Adipocyte (in vitro differentiated cells): ENCODE data around the gene CAMSAP2.
A peak's percentile ranks its signal among the peaks of the same experiment; 100 is the strongest.

Source experiments
- DNase-seq: peaks from one replicate; pipeline ENCODE4 v3.0.0-alpha.2; 2015; ENCODE audit warnings: low read depth
- H3K27me3 ChIP-seq: replicated peaks from 2 replicates; pipeline ENCODE4 v1.7.0; 2013; ENCODE audit warnings: mild to moderate bottlenecking, low read length, moderate library complexity; ENCODE audit not compliant: control insufficient read depth, insufficient read depth
- H3K36me3 ChIP-seq: 2 replicates; pipeline ENCODE4 v1.7.0; 2013; ENCODE audit warnings: low read length, mild to moderate bottlenecking, moderate library complexity; ENCODE audit not compliant: control insufficient read depth, insufficient read depth, severe bottlenecking
- H3K4me1 ChIP-seq: 2 replicates; pipeline ENCODE4 v1.7.0; 2013; ENCODE audit warnings: mild to moderate bottlenecking, low read length, moderate library complexity; ENCODE audit not compliant: control insufficient read depth, insufficient read depth
- H3K4me3 ChIP-seq: 2 replicates; pipeline ENCODE4 v1.7.0; 2013; ENCODE audit warnings: mild to moderate bottlenecking, low read length, moderate library complexity
- H3K9ac ChIP-seq: 2 replicates; pipeline ENCODE4 v1.7.0; 2013; ENCODE audit warnings: mild to moderate bottlenecking, low read length, moderate library complexity
- H3K9me3 ChIP-seq: 2 replicates; pipeline ENCODE4 v1.7.0; 2013; ENCODE audit warnings: mild to moderate bottlenecking, low read length, moderate library complexity; ENCODE audit not compliant: control insufficient read depth

CAMSAP2 gene

DNA sequence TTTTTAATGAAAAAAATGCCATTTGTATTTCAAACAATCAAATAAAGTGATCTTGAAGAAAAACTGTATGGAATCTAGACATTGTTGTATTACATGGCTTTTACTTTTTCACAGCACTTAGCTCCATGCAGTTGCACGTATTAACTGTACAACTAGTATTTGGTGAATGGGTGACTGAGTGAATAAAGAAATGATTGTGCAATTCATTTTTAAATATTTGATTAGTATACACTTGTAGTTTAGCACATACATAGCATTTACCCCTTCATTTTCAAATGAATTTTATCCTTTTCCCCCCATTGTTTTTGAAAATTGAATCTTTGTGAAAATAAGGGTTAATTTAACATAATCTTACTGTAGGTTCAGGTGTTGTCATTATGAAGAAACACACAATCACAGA lies 79.6 kb downstream of the CAMSAP2 start:
- peaks cover 4% of the 10 kb centered on the region for H3K4me1 ChIP-seq
- no peaks in the 10 kb centered on the region for H3K27me3 ChIP-seq
- DNase-seq = no peak
- no peaks in the 10 kb centered on the region for H3K9me3 ChIP-seq
- H3K9ac ChIP-seq = no peak overlapping the region
- H3K4me3 ChIP-seq = no peak overlapping the region
- peaks cover 21% of the 10 kb centered on the region for H3K36me3 ChIP-seq

DNA sequence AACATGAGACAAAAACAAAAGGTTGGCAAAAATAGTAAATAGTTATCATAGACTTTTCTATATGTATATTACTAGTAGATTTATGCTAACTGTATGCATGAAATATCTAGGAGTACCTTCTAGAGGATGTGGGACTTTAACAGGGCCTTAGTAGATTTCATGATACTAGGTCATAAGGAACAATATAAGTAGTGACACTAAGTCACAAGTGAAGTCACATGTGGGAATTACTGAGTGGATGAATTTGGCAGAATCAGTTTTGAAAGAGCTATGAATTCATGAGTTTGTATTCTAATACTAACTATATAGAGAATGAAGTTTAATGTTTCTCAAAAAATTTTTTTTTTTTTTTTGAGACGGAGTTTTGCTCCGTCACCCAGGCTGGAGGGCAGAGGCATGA lies 81.0 kb downstream of the CAMSAP2 start:
- no peak for DNase-seq
- Histone ChIP-seq H3K9ac (no peak overlapping the region), H3K4me3 (no peak overlapping the region), H3K4me1 (peaks cover 4% of the 10 kb centered on the region), H3K27me3 (no peaks in the 10 kb centered on the region), H3K9me3 (no peaks in the 10 kb centered on the region), H3K36me3 (peaks cover 17% of the 10 kb centered on the region)

DNA sequence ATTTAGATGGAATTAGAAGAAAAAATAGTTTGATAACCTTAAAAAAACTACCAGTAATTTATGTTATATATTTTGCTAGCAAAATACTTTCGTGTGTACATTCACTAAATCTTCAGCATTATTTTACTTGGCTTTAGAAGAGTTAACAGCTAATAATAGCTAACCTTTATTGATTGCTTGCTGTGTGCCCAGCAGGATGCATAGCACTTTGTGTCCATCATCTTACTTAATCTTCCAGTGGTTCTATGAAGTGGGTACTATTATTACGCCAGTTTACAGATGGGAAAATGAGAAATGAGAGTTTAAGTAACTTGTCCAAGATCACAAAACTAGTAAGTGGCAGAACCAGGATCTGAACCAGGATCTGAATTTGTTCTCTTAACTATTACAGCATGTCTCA lies 92.4 kb downstream of the CAMSAP2 start:
- no peak overlapping the region for H3K9ac ChIP-seq
- no peaks in the 10 kb centered on the region for H3K4me1 ChIP-seq
- H3K27me3 ChIP-seq = no peaks in the 10 kb centered on the region
- no peak overlapping the region for H3K4me3 ChIP-seq
- DNase-seq = no peak
- H3K36me3 ChIP-seq = peaks cover 10% of the 10 kb centered on the region
- H3K9me3 ChIP-seq = no peaks in the 10 kb centered on the region

DNA sequence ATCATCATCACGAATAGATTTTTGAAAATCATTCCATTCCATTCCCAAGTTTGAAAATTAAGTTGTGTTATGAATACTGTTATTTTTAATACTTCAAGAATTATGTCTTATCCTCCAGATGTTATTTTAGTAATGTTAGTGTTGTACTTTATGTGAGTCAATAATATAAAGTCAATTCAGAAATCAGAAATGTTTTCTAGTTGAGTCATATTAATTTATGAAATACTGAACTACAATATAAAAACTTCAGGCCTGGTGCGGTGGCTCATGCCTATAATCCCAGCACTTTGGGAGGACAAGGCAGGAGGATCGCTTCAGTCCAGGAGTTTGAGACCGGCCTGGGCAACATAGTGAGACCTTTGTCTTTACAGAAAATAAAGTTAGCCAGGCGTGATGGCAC lies 95.7 kb downstream of the CAMSAP2 start:
- Histone ChIP-seq H3K9ac (no peak overlapping the region), H3K27me3 (no peaks in the 10 kb centered on the region), H3K4me3 (no peak overlapping the region), H3K9me3 (no peaks in the 10 kb centered on the region), H3K36me3 (peaks cover 10% of the 10 kb centered on the region), H3K4me1 (peaks cover 17% of the 10 kb centered on the region)
- no peak for DNase-seq

DNA sequence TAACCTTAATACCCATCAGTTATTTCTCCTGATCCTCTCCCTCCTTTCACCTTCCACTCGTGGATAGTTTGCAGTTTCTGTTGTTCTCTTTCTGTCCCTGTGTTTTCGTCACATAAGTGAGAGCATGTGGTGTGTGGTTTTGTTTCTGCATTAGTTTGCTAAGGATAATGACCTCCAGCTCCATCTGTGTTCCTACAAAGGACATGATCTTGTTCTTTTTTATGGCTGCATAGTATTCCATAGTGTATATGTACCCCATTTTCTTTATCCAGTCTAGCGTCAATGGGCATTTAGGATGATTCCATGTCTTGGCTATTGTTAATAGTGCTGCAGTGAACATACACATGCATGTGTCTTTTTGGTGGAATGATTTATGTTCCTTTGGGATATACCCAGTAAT lies 97.5 kb downstream of the CAMSAP2 start:
- Histone ChIP-seq H3K27me3 (no peaks in the 10 kb centered on the region), H3K4me3 (no peak overlapping the region), H3K4me1 (peaks cover 20% of the 10 kb centered on the region), H3K9me3 (no peaks in the 10 kb centered on the region), H3K9ac (no peak overlapping the region), H3K36me3 (peaks cover 10% of the 10 kb centered on the region)
- no peak for DNase-seq

DNA sequence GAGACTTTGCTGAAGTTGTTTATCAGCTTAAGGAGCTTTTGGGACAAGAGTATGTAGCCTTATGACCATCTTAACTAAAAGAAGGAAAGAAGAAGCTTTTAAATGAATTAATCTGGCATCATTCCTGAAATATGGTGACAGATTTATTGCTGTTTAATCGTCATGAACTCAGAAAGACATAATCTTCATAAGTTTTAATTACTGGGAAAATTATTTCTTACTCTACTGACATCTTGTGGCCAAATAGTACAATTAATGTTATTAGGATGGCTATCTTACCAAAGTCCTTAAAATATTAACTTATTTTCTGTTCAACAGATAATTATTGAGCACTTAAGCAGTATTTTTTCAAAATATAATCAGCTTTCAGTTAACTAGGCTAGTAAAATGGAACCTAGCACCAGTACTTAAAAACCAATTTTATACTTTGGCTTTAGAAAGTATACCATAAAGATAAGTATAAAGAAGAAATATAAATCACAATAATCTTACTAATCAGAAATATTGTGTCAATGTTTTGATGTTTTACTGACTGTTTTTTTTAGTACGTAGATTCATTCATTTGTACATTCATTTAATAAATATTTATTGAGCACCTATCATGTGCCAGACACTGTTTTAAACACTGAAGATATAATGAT lies 99.4 kb downstream of the CAMSAP2 start:
- peak; percentile 48 for DNase-seq
- Histone ChIP-seq H3K27me3 (no peaks in the 10 kb centered on the region), H3K4me3 (peak overlapping the region; percentile 20), H3K4me1 (peaks cover 20% of the 10 kb centered on the region), H3K9ac (peak overlapping the region; percentile 73), H3K9me3 (no peaks in the 10 kb centered on the region), H3K36me3 (peaks cover 5% of the 10 kb centered on the region)

DNA sequence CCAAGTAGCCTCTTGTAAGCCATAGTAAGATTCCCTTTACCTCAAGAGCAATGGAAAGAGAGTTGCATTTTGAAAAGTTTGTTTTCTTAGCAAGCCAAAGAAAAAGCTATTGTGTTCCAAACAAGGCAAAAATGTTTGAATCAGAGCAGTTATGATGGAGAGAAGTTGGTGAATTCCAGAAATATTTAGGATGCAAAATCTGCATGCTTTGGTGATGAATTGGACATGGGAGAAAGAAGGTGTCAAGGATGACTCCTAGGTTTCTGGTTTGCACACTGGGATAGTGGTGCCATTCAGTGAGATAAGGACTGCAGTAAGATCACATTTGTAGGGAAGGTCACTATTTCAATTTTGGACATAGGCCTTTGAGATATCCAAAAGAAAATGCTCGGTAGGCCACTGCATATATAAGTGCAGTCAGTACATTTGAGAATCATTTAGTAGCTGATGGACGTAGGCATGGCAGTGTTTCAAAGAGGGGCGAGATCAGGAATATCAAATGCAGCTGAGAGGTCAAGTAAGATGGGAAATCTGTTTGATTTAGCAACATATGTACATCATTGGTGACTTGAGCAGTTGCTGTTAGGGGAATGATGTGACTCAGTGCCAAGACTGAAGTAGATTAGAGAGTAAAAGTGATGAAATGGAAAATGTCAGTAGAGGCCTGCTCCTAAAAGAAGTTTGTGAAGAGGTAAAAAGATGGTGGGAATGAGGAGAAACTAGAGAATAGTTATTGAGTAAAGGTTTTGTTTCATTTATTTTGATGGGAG lies 100.2 kb downstream of the CAMSAP2 start:
- DNase-seq = peak; percentile 45
- Histone ChIP-seq H3K4me3 (peak overlapping the region; percentile 34), H3K9me3 (no peaks in the 10 kb centered on the region), H3K36me3 (peaks cover 8% of the 10 kb centered on the region), H3K9ac (peak overlapping the region; percentile 73), H3K27me3 (no peaks in the 10 kb centered on the region), H3K4me1 (peaks cover 20% of the 10 kb centered on the region)

DNA sequence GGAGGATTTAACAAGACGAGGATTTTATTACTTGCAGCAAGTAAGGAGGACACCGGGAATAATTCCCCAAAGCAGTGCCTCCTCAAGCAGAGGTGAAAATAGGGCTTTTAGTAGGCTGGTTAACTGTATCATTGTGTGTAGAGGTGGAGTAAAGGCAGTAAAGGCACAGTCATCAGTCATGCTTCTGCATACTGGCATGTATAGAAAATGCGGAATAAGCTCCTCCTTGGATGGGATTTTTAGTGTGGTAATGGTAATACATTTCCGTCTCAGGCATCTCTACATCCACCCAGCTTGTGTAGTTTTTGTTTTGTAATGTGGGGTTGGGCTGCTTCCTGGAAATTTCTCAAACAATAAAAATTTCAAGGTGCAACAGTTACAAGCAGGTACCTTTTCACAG lies 106.7 kb downstream of the CAMSAP2 start:
- Histone ChIP-seq H3K4me3 (no peak overlapping the region), H3K27me3 (no peaks in the 10 kb centered on the region), H3K9ac (no peak overlapping the region), H3K36me3 (peaks cover 64% of the 10 kb centered on the region), H3K9me3 (no peaks in the 10 kb centered on the region), H3K4me1 (no peaks in the 10 kb centered on the region)
- no peak for DNase-seq

DNA sequence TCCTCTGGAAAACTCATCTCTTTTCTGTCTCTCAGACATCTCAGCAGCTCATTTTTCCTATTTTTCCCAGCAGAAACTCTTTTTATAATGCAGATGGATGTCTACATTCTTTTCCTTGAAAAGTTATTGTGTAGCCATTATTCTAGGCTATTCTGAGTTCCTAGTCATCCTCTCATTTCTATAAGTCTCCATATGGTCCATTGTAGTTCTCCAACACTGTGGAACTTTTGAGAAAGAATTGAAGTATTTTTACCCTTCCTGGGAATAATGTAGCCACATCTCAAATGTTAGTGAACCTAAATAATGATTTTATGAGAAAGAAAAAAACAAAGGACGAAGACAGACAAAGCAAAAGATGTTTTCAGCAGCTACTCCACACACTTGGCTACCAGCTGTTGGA lies 107.7 kb downstream of the CAMSAP2 start:
- Histone ChIP-seq H3K36me3 (peaks cover 73% of the 10 kb centered on the region), H3K9ac (no peak overlapping the region), H3K4me1 (no peaks in the 10 kb centered on the region), H3K27me3 (no peaks in the 10 kb centered on the region), H3K4me3 (no peak overlapping the region), H3K9me3 (no peaks in the 10 kb centered on the region)
- no peak for DNase-seq

DNA sequence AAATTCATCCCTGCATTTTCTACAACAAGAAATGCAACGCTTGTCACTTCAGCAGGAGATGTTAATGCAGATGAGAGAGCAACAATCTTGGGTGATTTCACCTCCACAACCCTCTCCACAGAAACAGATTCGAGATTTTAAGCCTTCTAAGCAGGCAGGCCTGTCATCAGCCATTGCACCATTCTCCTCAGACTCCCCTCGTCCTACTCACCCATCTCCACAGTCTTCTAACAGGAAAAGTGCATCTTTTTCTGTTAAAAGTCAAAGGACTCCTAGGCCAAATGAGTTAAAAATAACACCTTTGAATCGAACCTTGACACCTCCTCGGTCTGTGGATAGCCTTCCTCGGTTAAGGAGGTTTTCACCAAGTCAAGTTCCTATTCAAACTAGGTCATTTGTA lies 110.7 kb downstream of the CAMSAP2 start:
- H3K4me3 ChIP-seq = no peak overlapping the region
- H3K9me3 ChIP-seq = no peaks in the 10 kb centered on the region
- no peak for DNase-seq
- no peaks in the 10 kb centered on the region for H3K27me3 ChIP-seq
- no peak overlapping the region for H3K9ac ChIP-seq
- peaks cover 93% of the 10 kb centered on the region for H3K36me3 ChIP-seq
- H3K4me1 ChIP-seq = no peaks in the 10 kb centered on the region

DNA sequence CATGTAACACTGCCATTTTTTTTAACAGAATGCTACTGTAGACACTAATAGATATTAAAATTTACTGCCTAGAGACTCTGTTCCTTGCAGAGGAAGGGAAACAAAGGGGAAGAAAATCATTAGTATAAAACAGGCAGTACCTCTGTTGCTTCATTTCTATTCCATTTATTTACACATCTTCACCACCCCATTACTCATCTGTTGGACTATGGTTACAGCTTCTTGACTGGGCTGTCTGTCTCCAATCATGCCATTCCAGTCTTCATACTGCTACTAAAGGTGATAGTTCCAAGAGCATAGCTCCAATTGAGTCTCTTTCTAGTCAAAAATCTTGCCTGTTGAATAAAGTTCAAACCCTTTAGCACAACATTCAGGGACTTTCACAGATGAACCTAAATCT lies 111.9 kb downstream of the CAMSAP2 start:
- peaks cover 95% of the 10 kb centered on the region for H3K36me3 ChIP-seq
- H3K27me3 ChIP-seq = no peaks in the 10 kb centered on the region
- H3K4me1 ChIP-seq = no peaks in the 10 kb centered on the region
- DNase-seq = no peak
- H3K4me3 ChIP-seq = no peak overlapping the region
- no peaks in the 10 kb centered on the region for H3K9me3 ChIP-seq
- H3K9ac ChIP-seq = no peak overlapping the region
